ENCODE results near the gene DOCK1.
A peak's percentile ranks its signal among the peaks of the same experiment; 100 is the strongest.

The DOCK1 gene

GRCh38 chr10:126902157-126902556 lies 3.1 kb upstream of the DOCK1 start:
- Histone ChIP-seq H3K27ac (no peak overlapping the region), H4K20me1 (ENCODE audit: insufficient read depth) (no peaks in the 10 kb centered on the region), H3K4me3 (IDR thresholded peaks at IDR 0.05; ENCODE audit: insufficient read depth, low read depth, low read length) (no peak overlapping the region), H3K4me2 (no peak overlapping the region), H3K79me2 (ENCODE audit: insufficient read depth, low read depth) (no peaks in the 10 kb centered on the region), H2AFZ (ENCODE audit: low read depth) (no peak overlapping the region), H3K27me3 (ENCODE audit: insufficient read depth, low read depth) (no peaks in the 10 kb centered on the region), H3K9ac (no peak overlapping the region), H3K4me1 (ENCODE audit: low read depth, poor library complexity, severe bottlenecking) (no peaks in the 10 kb centered on the region), H3K36me3 (ENCODE audit: insufficient read depth) (no peaks in the 10 kb centered on the region)
- no peak for TF ChIP-seq CTCF (conservative IDR thresholded peaks at IDR 0.05; ENCODE audit: low read depth, low read length)

- no peaks in the 10 kb centered on the region for H3K4me1 ChIP-seq (ENCODE audit: low read depth, poor library complexity, severe bottlenecking)
- H3K27me3 ChIP-seq (ENCODE audit: insufficient read depth, low read depth), result no peaks in the 10 kb centered on the region
- H2AFZ ChIP-seq (ENCODE audit: low read depth), result no peak overlapping the region
- H3K9ac ChIP-seq, result no peak overlapping the region
- no peaks in the 10 kb centered on the region for H3K79me2 ChIP-seq (ENCODE audit: insufficient read depth, low read depth)
- H3K4me2 ChIP-seq, result no peak overlapping the region
- H3K27ac ChIP-seq, result no peak overlapping the region
- no peak for TF ChIP-seq CTCF (conservative IDR thresholded peaks at IDR 0.05; ENCODE audit: low read depth, low read length)
- no peak overlapping the region for H3K4me3 ChIP-seq (IDR thresholded peaks at IDR 0.05; ENCODE audit: insufficient read depth, low read depth, low read length)
- no peaks in the 10 kb centered on the region for H3K36me3 ChIP-seq (ENCODE audit: insufficient read depth)
- no peaks in the 10 kb centered on the region for H4K20me1 ChIP-seq (ENCODE audit: insufficient read depth)
These were observed 1.4 kb upstream of the DOCK1 start for GRCh38 chr10:126903656-126904360.

- Histone ChIP-seq H4K20me1 (ENCODE audit: insufficient read depth) (no peaks in the 10 kb centered on the region), H3K4me2 (peak overlapping the region; percentile 36; the same call in 1 of the 2 replicates), H3K36me3 (ENCODE audit: insufficient read depth) (no peaks in the 10 kb centered on the region), H3K4me1 (ENCODE audit: low read depth, poor library complexity, severe bottlenecking) (no peaks in the 10 kb centered on the region), H3K9ac (no peak overlapping the region; the same call in 1 of the 2 replicates), H3K79me2 (ENCODE audit: insufficient read depth, low read depth) (no peaks in the 10 kb centered on the region), H2AFZ (ENCODE audit: low read depth) (peak overlapping the region; percentile 75), H3K27me3 (ENCODE audit: insufficient read depth, low read depth) (no peaks in the 10 kb centered on the region), H3K27ac (no peak overlapping the region), H3K4me3 (IDR thresholded peaks at IDR 0.05; ENCODE audit: insufficient read depth, low read depth, low read length) (no peak overlapping the region)
- TF ChIP-seq CTCF (conservative IDR thresholded peaks at IDR 0.05; ENCODE audit: low read depth, low read length), result no peak
These were observed 761 bp upstream of the DOCK1 start for GRCh38 chr10:126904516-126904817.

GRCh38 chr10:126905776-126906703 lies 812 bp downstream of the DOCK1 start:
- H2AFZ ChIP-seq (ENCODE audit: low read depth), result no peak overlapping the region
- no peaks in the 10 kb centered on the region for H4K20me1 ChIP-seq (ENCODE audit: insufficient read depth)
- H3K79me2 ChIP-seq (ENCODE audit: insufficient read depth, low read depth), result no peaks in the 10 kb centered on the region
- H3K4me3 ChIP-seq (IDR thresholded peaks at IDR 0.05; ENCODE audit: insufficient read depth, low read depth, low read length), result no peak overlapping the region
- H3K4me1 ChIP-seq (ENCODE audit: low read depth, poor library complexity, severe bottlenecking), result no peaks in the 10 kb centered on the region
- no peak overlapping the region for H3K9ac ChIP-seq
- no peaks in the 10 kb centered on the region for H3K27me3 ChIP-seq (ENCODE audit: insufficient read depth, low read depth)
- no peaks in the 10 kb centered on the region for H3K36me3 ChIP-seq (ENCODE audit: insufficient read depth)
- no peak overlapping the region for H3K4me2 ChIP-seq
- TF ChIP-seq CTCF (conservative IDR thresholded peaks at IDR 0.05; ENCODE audit: low read depth, low read length), result no peak
- H3K27ac ChIP-seq, result no peak overlapping the region

All from KMS-11 (cell line).